22Rv1 (cell line): ENCODE results near the gene CFAP119.

Experiments used
- H3K27ac ChIP-seq: fragments of 450-650 bp; 2 replicates; pipeline ENCODE4 v1.5.1; 2017
- CTCF ChIP-seq: fragments of 450-650 bp; IDR thresholded peaks from 2 replicates; pipeline ENCODE4 v1.5.1; 2017; ENCODE audit warnings: mild to moderate bottlenecking
- ZFX ChIP-seq: fragments of 450-650 bp; IDR thresholded peaks from 2 replicates; pipeline ENCODE4 v1.6.1; 2017; ENCODE audit warnings: antibody characterized with exemption, borderline replicate concordance

The CFAP119 gene

GRCh38 chr16:30773826-30774225 lies 12.0 kb upstream of the CFAP119 start:
- H3K27ac ChIP-seq: peak overlapping the region; percentile 94
- no peak for TF ChIP-seq CTCF
- no peak for TF ChIP-seq ZFX

- no peak for TF ChIP-seq ZFX
- TF ChIP-seq CTCF: no peak
- no peak overlapping the region for H3K27ac ChIP-seq
Observed at GRCh38 chr16:30771726-30772125, 9.9 kb upstream of the CFAP119 start.

DNA sequence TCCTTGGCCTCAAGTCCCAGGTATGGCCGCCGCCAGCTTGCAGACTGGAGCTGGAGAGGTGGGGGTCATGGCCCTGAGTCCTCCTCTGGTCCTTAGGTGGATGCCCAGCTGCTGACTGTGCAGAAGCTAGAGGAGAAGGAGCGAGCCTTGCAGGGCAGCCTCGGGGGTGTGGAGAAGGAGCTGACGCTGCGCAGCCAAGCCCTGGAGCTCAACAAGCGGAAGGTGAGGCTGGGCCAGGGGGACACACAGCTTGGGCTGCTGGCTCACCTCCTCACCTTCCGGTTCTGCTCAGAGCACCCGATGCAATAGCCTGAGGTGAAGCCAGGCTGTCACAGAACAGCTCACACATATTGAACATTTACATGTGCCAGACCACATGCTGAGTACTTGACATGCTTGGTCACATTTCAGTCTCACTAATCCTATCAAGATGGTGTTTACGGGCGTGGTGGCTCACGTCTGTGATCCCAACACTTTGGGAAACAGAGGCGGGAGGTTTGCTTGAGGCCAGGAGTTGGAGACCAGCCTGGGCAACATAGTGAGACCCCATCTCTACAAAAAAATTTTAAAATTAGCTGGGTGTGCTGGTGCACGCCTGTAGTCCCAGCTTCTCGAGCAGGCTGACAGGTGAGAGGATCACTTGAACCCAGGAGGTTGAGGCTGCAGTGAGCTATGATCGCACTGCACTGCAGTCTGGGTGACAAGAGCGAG lies 7.7 kb upstream of the CFAP119 start:
- no peak overlapping the region for H3K27ac ChIP-seq
- no peak for TF ChIP-seq ZFX
- no peak for TF ChIP-seq CTCF

DNA sequence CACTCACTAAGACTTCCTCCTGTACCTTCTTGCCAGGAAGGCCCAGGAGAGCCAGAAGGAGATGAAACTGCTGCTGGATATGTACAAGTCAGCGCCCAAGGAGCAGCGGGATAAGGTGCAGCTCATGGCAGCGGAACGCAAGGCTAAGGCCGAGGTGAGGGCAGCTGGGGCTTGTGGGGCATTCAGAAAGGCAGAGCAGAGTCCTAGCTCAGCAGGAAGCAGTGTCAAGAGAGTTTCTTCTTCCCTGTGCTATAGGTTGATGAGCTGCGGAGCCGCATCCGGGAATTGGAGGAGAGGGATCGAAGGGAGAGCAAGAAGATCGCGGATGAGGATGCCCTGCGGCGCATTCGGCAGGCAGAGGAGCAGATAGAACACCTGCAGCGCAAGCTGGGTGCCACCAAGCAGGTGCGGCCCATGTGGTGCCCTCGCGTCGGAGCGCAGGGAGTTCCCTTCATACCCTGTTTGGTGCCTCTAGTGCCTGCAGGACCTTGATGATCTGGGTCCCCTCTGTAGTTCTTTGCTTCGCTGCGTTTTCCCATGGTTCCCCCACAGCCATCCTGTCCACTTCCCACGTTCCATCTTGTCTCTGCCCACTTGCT lies 6.8 kb upstream of the CFAP119 start:
- TF ChIP-seq ZFX: no peak
- H3K27ac ChIP-seq: no peak overlapping the region

GRCh38 chr16:30767767-30768465 lies 6.1 kb upstream of the CFAP119 start:
- H3K27ac ChIP-seq: no peak overlapping the region
- TF ChIP-seq CTCF (no peak), ZFX (no peak)

DNA sequence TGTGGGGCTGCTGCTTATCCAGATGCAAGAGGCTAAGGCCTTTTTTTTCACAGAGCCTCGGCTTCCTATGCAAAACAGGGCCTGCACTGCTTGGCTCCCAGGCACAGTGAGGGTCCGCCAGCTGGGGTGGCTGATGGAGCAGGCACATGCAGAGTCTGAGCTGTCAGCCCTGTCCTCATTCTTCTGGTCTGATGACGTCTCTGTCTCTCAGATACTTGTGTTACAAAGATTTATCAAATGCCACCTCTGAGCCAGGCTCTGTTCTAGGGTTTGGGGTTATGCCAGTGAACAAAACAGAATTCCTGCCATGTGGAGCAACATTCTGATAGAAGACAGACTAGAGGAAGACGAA lies 5.0 kb upstream of the CFAP119 start:
- H3K27ac ChIP-seq: no peak overlapping the region
- TF ChIP-seq CTCF (no peak), ZFX (no peak)

GRCh38 chr16:30766206-30766932 lies 4.5 kb upstream of the CFAP119 start:
- no peak for TF ChIP-seq ZFX
- H3K27ac ChIP-seq: no peak overlapping the region
